K562 (cell line): ENCODE results near the gene NOL4L. TPM values are rescaled to one million over a fixed set of nuclear protein-coding genes. Genes with fewer than 3 reads are reported as not detected.

Experiments used
- NCOR1 ChIP-seq: fragments of 450-650 bp; IDR thresholded peaks from 2 replicates; pipeline ENCODE4 v1.6.1; 2016; ENCODE audit warnings: mild to moderate bottlenecking, moderate library complexity
- NR4A1 ChIP-seq, 2 experiments: fragments of 250-450 bp in 1 of 2; fragments of 450-650 bp in 1 of 2; sonication (Bioruptor Pico) in 1 of 2; IDR thresholded peaks; 2 replicates each; pipeline versions ENCODE4 v1.4.0 to v1.6.1; 2016 to 2020; ENCODE audit warnings: mild to moderate bottlenecking in 2 of 2, missing compliant biosample characterization in 1 of 2, missing genetic modification characterization in 1 of 2, moderate library complexity in 1 of 2
- PHF20 ChIP-seq: fragments of 450-650 bp; IDR thresholded peaks from 2 replicates; pipeline ENCODE4 v1.6.1; 2018; ENCODE audit not compliant: partially characterized antibody
- RNF219 ChIP-seq: fragments of 250-450 bp; sonication (Bioruptor Pico); IDR thresholded peaks from 2 replicates; pipeline ENCODE4 v1.5.0; 2022; ENCODE audit warnings: mild to moderate bottlenecking
- TBP ChIP-seq: optimal IDR thresholded peaks from 2 replicates; pipeline ENCODE3; 2011; ENCODE audit warnings: low read depth, low read length, improper control_type of control experiment
- ZBTB12 ChIP-seq: fragments of 250-450 bp; sonication (Bioruptor Pico); IDR thresholded peaks from 2 replicates; pipeline ENCODE4 v1.4.0; 2020
- ZBTB17 ChIP-seq: fragments of 450-650 bp; formaldehyde crosslinking; IDR thresholded peaks from 2 replicates; pipeline ENCODE4 v1.4.0; 2020; ENCODE audit warnings: mild to moderate bottlenecking
- ZKSCAN8 ChIP-seq: fragments of 200-800 bp; sonication (Bioruptor generic); IDR thresholded peaks from 2 replicates; pipeline ENCODE4 v1.6.1; 2016; ENCODE audit warnings: missing genetic modification characterization, missing compliant biosample characterization
- ZNF589 ChIP-seq: fragments of 200-800 bp; sonication (Bioruptor generic); IDR thresholded peaks from 2 replicates; pipeline ENCODE4 v1.6.1; 2016; ENCODE audit warnings: low read depth, missing genetic modification characterization, missing compliant biosample characterization
- ZNF766 ChIP-seq: fragments of 200-800 bp; sonication (Bioruptor generic); conservative IDR thresholded peaks from 2 replicates; pipeline ENCODE4 v1.6.1; 2016; ENCODE audit warnings: missing genetic modification characterization, missing compliant biosample characterization
- polyA plus RNA-seq, 8 experiments: library from polyadenylated mRNA; depleted of rRNA in 4 of 8; stranded (reverse) in 5 of 8; unstranded in 3 of 8; fragments of >200 nt; fragmentation: Nextera tagmentation in 2 of 8; fragmentation: Illumina TruSeq in 1 of 8; extraction: Ambion mirVana in 2 of 8; extraction: Trizol in 1 of 8; gene quantifications; 2 replicates each; pipeline versions ENCODE4 v1.2.1 to v1.2.3, GENCODE V29; 2011 to 2014; ENCODE audit warnings: inconsistent platforms in 1 of 8, missing spikeins in 1 of 8
- total RNA-seq, 7 experiments: library from RNA; depleted of rRNA in 6 of 7; stranded (reverse); fragments of >200 nt in 6 of 7; fragmentation: Illumina TruSeq in 2 of 7; extraction: Trizol in 2 of 7; gene quantifications; 2 replicates each; pipeline versions ENCODE4 v1.2.1 to v1.2.3, GENCODE V29; 2011 to 2021; ENCODE audit warnings: low replicate concordance in 1 of 7
- TF ChIP-seq, protein P1 (sequence below): sonication (generic); formaldehyde crosslinking; IDR thresholded peaks from 2 replicates; pipeline ENCODE4 v1.8.0; 2022; ENCODE audit warnings: missing genetic modification reagents, mild to moderate bottlenecking, borderline replicate concordance
- TF ChIP-seq, protein P2 (sequence below): sonication (generic); formaldehyde crosslinking; IDR thresholded peaks from 2 replicates; pipeline ENCODE4 v1.8.1; 2023; ENCODE audit warnings: mild to moderate bottlenecking, missing genetic modification reagents
- TF ChIP-seq, protein P3 (sequence below): fragments of 450-650 bp; IDR thresholded peaks from 2 replicates; pipeline ENCODE4 v1.6.1; 2017; ENCODE audit warnings: antibody characterized with exemption, mild to moderate bottlenecking
- TF ChIP-seq, protein P4 (sequence below): fragments of 250-450 bp; sonication (Bioruptor Pico); IDR thresholded peaks from 2 replicates; pipeline ENCODE4 v1.5.0; 2021; ENCODE audit warnings: mild to moderate bottlenecking, borderline replicate concordance

The NOL4L gene
- total and polyA plus RNA-seq, 9 of the 15 experiments (the other 6 are each of a cell fraction or from before 2014, with no cell fraction given): 5.1 to 36.2 (median 13.6) TPM

DNA sequence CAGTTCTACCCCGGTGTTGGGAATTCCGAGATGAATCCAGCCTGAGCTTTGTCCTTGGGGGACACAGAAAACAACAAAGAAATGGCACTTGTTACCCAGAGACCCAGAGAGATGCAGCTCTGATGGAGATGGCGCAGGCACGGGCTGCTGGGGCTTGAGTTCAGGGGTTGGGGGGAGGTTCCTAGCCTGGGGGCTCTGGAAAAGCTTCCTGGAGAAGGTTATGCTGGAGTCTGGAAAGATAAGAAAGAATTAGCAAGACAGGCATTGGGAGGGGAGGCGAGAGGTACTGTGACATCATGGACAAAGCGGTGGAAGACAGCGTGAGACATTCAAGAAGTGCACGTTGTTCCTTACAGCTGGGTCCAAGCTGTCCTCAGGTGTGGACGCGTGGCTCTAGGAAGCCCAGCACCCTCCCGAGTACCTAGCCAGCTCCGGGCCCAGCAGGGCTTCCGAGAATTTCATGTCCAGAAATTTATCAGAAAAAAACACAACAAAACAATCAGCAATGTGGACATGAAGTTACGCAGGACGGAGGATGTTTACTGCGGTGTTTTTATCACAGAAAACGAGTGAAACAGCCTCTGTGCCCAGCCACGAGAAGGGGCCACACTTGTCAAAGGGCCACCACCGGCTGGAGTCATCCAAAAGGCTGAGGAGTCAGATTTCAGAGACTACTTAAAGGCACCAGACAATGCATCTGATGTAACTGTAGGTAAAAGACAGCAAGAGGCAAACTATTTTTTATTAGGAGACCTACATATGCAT lies 49.1 kb upstream of the NOL4L start (continued):
- no peak for TF ChIP-seq ZBTB12
- no peak for TF ChIP-seq ZBTB17 (CRISPR knock-in tag)
- TF ChIP-seq, protein P1, sequence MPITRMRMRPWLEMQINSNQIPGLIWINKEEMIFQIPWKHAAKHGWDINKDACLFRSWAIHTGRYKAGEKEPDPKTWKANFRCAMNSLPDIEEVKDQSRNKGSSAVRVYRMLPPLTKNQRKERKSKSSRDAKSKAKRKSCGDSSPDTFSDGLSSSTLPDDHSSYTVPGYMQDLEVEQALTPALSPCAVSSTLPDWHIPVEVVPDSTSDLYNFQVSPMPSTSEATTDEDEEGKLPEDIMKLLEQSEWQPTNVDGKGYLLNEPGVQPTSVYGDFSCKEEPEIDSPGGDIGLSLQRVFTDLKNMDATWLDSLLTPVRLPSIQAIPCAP (CRISPR knock-in tag): no peak
- TF ChIP-seq, protein P2, sequence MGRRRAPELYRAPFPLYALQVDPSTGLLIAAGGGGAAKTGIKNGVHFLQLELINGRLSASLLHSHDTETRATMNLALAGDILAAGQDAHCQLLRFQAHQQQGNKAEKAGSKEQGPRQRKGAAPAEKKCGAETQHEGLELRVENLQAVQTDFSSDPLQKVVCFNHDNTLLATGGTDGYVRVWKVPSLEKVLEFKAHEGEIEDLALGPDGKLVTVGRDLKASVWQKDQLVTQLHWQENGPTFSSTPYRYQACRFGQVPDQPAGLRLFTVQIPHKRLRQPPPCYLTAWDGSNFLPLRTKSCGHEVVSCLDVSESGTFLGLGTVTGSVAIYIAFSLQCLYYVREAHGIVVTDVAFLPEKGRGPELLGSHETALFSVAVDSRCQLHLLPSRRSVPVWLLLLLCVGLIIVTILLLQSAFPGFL (CRISPR knock-in tag): no peak
- peak; percentile 61; the same call in 1 of the 2 replicates for TF ChIP-seq ZNF766 (CRISPR knock-in tag)
- no peak for TF ChIP-seq PHF20
- TF ChIP-seq, protein P3, sequence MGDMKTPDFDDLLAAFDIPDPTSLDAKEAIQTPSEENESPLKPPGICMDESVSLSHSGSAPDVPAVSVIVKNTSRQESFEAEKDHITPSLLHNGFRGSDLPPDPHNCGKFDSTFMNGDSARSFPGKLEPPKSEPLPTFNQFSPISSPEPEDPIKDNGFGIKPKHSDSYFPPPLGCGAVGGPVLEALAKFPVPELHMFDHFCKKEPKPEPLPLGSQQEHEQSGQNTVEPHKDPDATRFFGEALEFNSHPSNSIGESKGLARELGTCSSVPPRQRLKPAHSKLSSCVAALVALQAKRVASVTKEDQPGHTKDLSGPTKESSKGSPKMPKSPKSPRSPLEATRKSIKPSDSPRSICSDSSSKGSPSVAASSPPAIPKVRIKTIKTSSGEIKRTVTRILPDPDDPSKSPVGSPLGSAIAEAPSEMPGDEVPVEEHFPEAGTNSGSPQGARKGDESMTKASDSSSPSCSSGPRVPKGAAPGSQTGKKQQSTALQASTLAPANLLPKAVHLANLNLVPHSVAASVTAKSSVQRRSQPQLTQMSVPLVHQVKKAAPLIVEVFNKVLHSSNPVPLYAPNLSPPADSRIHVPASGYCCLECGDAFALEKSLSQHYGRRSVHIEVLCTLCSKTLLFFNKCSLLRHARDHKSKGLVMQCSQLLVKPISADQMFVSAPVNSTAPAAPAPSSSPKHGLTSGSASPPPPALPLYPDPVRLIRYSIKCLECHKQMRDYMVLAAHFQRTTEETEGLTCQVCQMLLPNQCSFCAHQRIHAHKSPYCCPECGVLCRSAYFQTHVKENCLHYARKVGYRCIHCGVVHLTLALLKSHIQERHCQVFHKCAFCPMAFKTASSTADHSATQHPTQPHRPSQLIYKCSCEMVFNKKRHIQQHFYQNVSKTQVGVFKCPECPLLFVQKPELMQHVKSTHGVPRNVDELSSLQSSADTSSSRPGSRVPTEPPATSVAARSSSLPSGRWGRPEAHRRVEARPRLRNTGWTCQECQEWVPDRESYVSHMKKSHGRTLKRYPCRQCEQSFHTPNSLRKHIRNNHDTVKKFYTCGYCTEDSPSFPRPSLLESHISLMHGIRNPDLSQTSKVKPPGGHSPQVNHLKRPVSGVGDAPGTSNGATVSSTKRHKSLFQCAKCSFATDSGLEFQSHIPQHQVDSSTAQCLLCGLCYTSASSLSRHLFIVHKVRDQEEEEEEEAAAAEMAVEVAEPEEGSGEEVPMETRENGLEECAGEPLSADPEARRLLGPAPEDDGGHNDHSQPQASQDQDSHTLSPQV: peak; percentile 89
- TF ChIP-seq ZNF589 (CRISPR knock-in tag): no peak
- TF ChIP-seq NR4A1 (CRISPR knock-in tag; IDR thresholded peaks at IDR 0.05): no peak
- peak; percentile 61 for TF ChIP-seq NR4A1 (tag; IDR thresholded peaks at IDR 0.05)
- TF ChIP-seq TBP: peak; percentile 32
- no peak for TF ChIP-seq ZKSCAN8 (CRISPR knock-in tag)
- peak; percentile 53; the same call in 1 of the 2 replicates for TF ChIP-seq NCOR1
- no peak for TF ChIP-seq RNF219 (CRISPR knock-in tag)
- TF ChIP-seq, protein P4, sequence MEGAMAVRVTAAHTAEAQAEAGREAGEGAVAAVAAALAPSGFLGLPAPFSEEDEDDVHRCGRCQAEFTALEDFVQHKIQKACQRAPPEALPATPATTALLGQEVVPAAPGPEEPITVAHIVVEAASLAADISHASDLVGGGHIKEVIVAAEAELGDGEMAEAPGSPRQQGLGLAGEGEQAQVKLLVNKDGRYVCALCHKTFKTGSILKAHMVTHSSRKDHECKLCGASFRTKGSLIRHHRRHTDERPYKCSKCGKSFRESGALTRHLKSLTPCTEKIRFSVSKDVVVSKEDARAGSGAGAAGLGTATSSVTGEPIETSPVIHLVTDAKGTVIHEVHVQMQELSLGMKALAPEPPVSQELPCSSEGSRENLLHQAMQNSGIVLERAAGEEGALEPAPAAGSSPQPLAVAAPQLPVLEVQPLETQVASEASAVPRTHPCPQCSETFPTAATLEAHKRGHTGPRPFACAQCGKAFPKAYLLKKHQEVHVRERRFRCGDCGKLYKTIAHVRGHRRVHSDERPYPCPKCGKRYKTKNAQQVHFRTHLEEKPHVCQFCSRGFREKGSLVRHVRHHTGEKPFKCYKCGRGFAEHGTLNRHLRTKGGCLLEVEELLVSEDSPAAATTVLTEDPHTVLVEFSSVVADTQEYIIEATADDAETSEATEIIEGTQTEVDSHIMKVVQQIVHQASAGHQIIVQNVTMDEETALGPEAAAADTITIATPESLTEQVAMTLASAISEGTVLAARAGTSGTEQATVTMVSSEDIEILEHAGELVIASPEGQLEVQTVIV (CRISPR knock-in tag): no peak
